Left kidney (tissue), 2 donors: ENCODE results near the gene ATG7. TPM values are rescaled to one million over a fixed set of nuclear protein-coding genes. Genes with fewer than 3 reads are reported as not detected.
A peak's percentile ranks its signal among the peaks of the same experiment; 100 is the strongest.
"Not testable (repeated sequence)": the region's sequence is repeated elsewhere in the genome, so short reads cannot be mapped to it uniquely, and the experiment has no call there.

Experiments
- DNase-seq: peaks from one replicate; pipeline ENCODE4 v3.0.0-alpha.2; 2013
- polyA plus RNA-seq: library from polyadenylated mRNA; unstranded; fragments of 120-200 nt; gene quantifications from one replicate; pipeline ENCODE4 v1.2.1, GENCODE V29; 2013; ENCODE audit not compliant: insufficient read length

Gene ATG7
- polyA plus RNA-seq, 1 donor, result 27.8 TPM

- no peak for DNase-seq
Observed at GRCh38 chr3:11589706-11590105, 317.5 kb downstream of the ATG7 start.

- DNase-seq, result no peak
Observed at GRCh38 chr3:11591002-11591355, 318.8 kb downstream of the ATG7 start.

- DNase-seq, result peak; percentile 75
Observed at GRCh38 chr3:11591391-11592282, 319.4 kb downstream of the ATG7 start.

- DNase-seq, result no peak
Observed at GRCh38 chr3:11592445-11593298, 320.5 kb downstream of the ATG7 start.

GRCh38 chr3:11593318-11594034, 321.3 kb downstream of the ATG7 start:
- no peak for DNase-seq

- not testable (repeated sequence) for DNase-seq
Observed at GRCh38 chr3:11595024-11595423, 322.8 kb downstream of the ATG7 start.

GRCh38 chr3:11596387-11596786, 324.2 kb downstream of the ATG7 start:
- DNase-seq, result no peak

GRCh38 chr3:11600501-11601282, 328.5 kb downstream of the ATG7 start:
- DNase-seq, result peak; percentile 85

- no peak for DNase-seq
Observed at GRCh38 chr3:11601446-11602238, 329.4 kb downstream of the ATG7 start.

GRCh38 chr3:11602239-11602840, 330.1 kb downstream of the ATG7 start:
- no peak for DNase-seq

GRCh38 chr3:11602886-11603527, 330.8 kb downstream of the ATG7 start:
- DNase-seq, result no peak

GRCh38 chr3:11603628-11604027, 331.4 kb downstream of the ATG7 start:
- no peak for DNase-seq

- DNase-seq, result no peak
Observed at GRCh38 chr3:11604139-11604892, 332.1 kb downstream of the ATG7 start.

- no peak for DNase-seq
Observed at GRCh38 chr3:11605398-11605797, 333.2 kb downstream of the ATG7 start.

- no peak for DNase-seq
Observed at GRCh38 chr3:11606090-11606784, 334.0 kb downstream of the ATG7 start.

GRCh38 chr3:11606865-11607440, 334.8 kb downstream of the ATG7 start:
- no peak for DNase-seq
